ENCODE results near the gene IFIT3. TPM values are rescaled to one million over a fixed set of nuclear protein-coding genes. Genes with fewer than 3 reads are reported as not detected.
"Not testable (repeated sequence)": the region's sequence is repeated elsewhere in the genome, so short reads cannot be mapped to it uniquely, and the experiment has no call there.

Gene IFIT3
- total RNA-seq, 2 donors from 2014 or later = 2.3 to 3.9 TPM

GRCh38 chr10:89348975-89349374 is 21.2 kb downstream of the IFIT3 start:
- no peak overlapping the region for H3K4me3 ChIP-seq
- ATAC-seq (no peak), DNase-seq (no peak)
- no peak overlapping the region for H3K27ac ChIP-seq
- H3K9me3 ChIP-seq = no peaks in the 10 kb centered on the region
- H3K4me1 ChIP-seq = peaks cover 27% of the 10 kb centered on the region
- no peak for TF ChIP-seq CTCF (IDR thresholded peaks at IDR 0.05)
- TF ChIP-seq POLR2A (IDR thresholded peaks at IDR 0.05) = no peak
- intact Hi-C loops (cut with DNase I) = no loop called here
- H3K27me3 ChIP-seq = no peaks in the 10 kb centered on the region
- WGBS, 2 donors = 73 to 85% methylated on average over 2 of the region's 2 CpGs
- no peaks in the 10 kb centered on the region for H3K36me3 ChIP-seq (replicated peaks in 1 of 2; ENCODE audit: insufficient read depth in 1 of 2, low read depth in 2 of 2)

- H3K9me3 ChIP-seq; H3K4me3 ChIP-seq; H3K27me3 ChIP-seq; H3K36me3 ChIP-seq (replicated peaks in 1 of 2; ENCODE audit: insufficient read depth in 1 of 2, low read depth in 2 of 2); intact Hi-C loops (cut with DNase I); ATAC-seq: not testable (repeated sequence)
- Histone ChIP-seq H3K4me1 (peaks cover 27% of the 10 kb centered on the region), H3K27ac (peak overlapping the region; percentile 77 to 86 (median 83))
- TF ChIP-seq POLR2A (IDR thresholded peaks at IDR 0.05) = peak in 1 of 3 donors; percentile 15
- DNase-seq = peak in 3 of 4 donors; percentile 34 to 49 (median 35)
- WGBS, 2 donors = 43 to 60% methylated on average over 7 of the region's 7 CpGs
Observed at GRCh38 chr10:89350631-89351315, 23.0 kb downstream of the IFIT3 start.

- Histone ChIP-seq H3K36me3 (replicated peaks in 1 of 2; ENCODE audit: insufficient read depth in 1 of 2, low read depth in 2 of 2) (no peaks in the 10 kb centered on the region), H3K9me3 (no peaks in the 10 kb centered on the region), H3K27ac (peak overlapping the region; percentile 77 to 86 (median 83)), H3K4me1 (peaks cover 27% of the 10 kb centered on the region), H3K4me3 (no peak overlapping the region), H3K27me3 (no peaks in the 10 kb centered on the region)
- TF ChIP-seq CTCF (IDR thresholded peaks at IDR 0.05) = no peak
- TF ChIP-seq POLR2A (IDR thresholded peaks at IDR 0.05) = no peak
- ATAC-seq (peak; percentile 19), DNase-seq (no peak)
- 6 to 36% methylated on average over 1 of the region's 1 CpG for WGBS, 2 donors
- intact Hi-C loops (cut with DNase I) = no loop called here
Observed at GRCh38 chr10:89351412-89351779, 23.6 kb downstream of the IFIT3 start.

GRCh38 chr10:89351780-89352597 is 24.2 kb downstream of the IFIT3 start:
- no peaks in the 10 kb centered on the region for H3K36me3 ChIP-seq (replicated peaks in 1 of 2; ENCODE audit: insufficient read depth in 1 of 2, low read depth in 2 of 2)
- intact Hi-C loops (cut with DNase I) = no loop called here
- peaks cover 27% of the 10 kb centered on the region for H3K4me1 ChIP-seq
- peak overlapping the region; percentile 77 to 86 (median 83) for H3K27ac ChIP-seq
- no peak for TF ChIP-seq CTCF (IDR thresholded peaks at IDR 0.05)
- no peak for TF ChIP-seq POLR2A (IDR thresholded peaks at IDR 0.05)
- DNase-seq (peak; percentile 66 to 81 (median 72)), ATAC-seq (peak; percentile 96)
- no peaks in the 10 kb centered on the region for H3K9me3 ChIP-seq
- no peak overlapping the region for H3K4me3 ChIP-seq
- H3K27me3 ChIP-seq = no peaks in the 10 kb centered on the region
- 22 to 27% methylated on average over 12 of the region's 12 CpGs for WGBS, 2 donors

- DNase-seq (no peak), ATAC-seq (no peak)
- TF ChIP-seq POLR2A (IDR thresholded peaks at IDR 0.05) (no peak), CTCF (IDR thresholded peaks at IDR 0.05) (no peak)
- Histone ChIP-seq H3K36me3 (replicated peaks in 1 of 2; ENCODE audit: insufficient read depth in 1 of 2, low read depth in 2 of 2) (no peaks in the 10 kb centered on the region), H3K4me1 (peaks cover 27% of the 10 kb centered on the region), H3K27ac (peak overlapping the region; percentile 11 to 86 (median 83)), H3K9me3 (no peaks in the 10 kb centered on the region), H3K4me3 (no peak overlapping the region), H3K27me3 (no peaks in the 10 kb centered on the region)
- intact Hi-C loops (cut with DNase I) = no loop called here
- WGBS, 2 donors = 92 to 94% methylated on average over 4 of the region's 4 CpGs
Observed at GRCh38 chr10:89352802-89353201, 25.0 kb downstream of the IFIT3 start.

Data from body of pancreas (tissue), 4 donors.